GM21447 (cell line): Measurements from ENCODE around the gene ERLEC1.
"Not testable (repeated sequence)": the region's sequence is repeated elsewhere in the genome, so short reads cannot be mapped to it uniquely, and the experiment has no call there.

Source experiments
- ATAC-seq: cut with Tn5 transposase; IDR thresholded peaks from one replicate; pipeline ENCODE4 v1.9.1; 2021; ENCODE audit not compliant: unreplicated experiment

ERLEC1 gene

GRCh38 chr2:53829273-53829979, 42.6 kb downstream of the ERLEC1 start:
- ATAC-seq: no peak

DNA sequence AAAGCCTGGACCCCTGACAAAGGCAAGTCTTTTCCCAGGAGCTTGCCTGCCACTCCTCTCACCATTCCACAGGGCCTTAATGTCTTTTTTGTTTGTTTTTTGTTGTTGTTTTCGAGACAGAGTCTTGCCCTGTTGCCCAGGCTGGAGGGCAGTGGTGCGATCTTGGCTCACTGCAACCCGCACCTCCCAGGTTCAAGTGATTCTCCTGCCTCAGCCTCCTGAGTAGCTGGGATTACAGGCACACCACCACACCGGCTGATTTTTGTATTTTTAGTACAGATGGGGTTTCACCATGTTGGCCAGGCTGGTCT, 43.1 kb downstream of the ERLEC1 start:
- ATAC-seq: not testable (repeated sequence)

GRCh38 chr2:53840580-53840979, 53.7 kb downstream of the ERLEC1 start:
- ATAC-seq: no peak

DNA sequence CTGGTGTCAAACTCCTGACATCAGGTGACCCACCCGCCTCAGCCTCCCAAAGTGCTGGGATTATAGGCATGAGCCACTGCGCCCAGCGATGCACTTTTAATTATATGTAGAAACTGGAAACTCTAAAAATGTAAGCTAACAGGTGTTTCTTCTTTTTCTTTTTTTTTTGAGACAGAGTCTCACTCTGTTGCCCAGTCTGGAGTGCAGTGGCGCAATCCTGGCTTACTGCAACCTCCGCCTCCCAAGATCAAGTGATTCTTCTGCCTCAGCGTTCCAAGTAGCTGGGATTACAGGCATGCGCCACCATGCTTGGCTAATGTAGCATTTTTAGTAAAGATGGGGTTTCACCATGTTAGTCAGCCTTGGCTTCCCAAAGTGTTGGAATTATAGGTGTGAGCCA, 54.8 kb downstream of the ERLEC1 start:
- ATAC-seq: not testable (repeated sequence)

GRCh38 chr2:53842891-53843290, 56.0 kb downstream of the ERLEC1 start:
- no peak for ATAC-seq

DNA sequence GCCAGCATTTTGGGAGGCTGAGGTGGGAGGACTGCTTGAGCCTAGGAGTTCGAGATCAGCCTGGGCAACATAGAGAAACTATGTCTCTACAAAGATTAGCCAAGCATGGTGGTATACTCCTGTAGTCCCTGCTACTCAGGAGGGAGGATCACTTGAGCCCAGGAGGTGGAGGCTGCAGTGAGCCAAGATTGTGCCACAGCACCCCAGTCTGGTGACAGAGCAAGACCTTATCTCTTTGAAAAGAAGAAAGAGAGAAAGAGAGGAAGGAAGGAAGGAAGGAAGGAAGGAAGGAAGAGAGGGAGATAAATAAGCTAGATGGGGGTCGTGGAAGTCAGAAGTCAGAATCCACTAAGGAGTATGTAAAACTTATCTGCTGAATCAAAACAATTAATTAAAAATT, 56.8 kb downstream of the ERLEC1 start:
- ATAC-seq: no peak

DNA sequence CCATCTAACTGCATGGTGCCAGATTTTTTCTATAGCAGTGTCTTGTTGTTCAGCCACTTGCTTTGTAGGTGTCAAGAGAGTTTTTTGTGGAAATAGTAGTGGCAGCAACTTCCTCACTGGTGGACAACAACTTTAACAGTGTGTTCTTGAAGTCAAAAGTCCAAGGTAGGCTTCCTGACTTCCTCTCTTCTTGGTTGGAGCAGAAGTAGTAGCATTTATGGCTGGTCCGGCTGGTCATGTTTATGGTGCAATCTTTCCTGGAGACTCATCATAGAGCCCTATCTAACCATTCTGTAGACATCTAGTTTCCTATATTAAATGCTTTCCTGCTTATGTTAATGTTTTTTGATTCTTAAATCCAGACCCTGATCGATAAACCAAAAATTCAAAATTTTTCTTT, 61.2 kb downstream of the ERLEC1 start:
- no peak for ATAC-seq

DNA sequence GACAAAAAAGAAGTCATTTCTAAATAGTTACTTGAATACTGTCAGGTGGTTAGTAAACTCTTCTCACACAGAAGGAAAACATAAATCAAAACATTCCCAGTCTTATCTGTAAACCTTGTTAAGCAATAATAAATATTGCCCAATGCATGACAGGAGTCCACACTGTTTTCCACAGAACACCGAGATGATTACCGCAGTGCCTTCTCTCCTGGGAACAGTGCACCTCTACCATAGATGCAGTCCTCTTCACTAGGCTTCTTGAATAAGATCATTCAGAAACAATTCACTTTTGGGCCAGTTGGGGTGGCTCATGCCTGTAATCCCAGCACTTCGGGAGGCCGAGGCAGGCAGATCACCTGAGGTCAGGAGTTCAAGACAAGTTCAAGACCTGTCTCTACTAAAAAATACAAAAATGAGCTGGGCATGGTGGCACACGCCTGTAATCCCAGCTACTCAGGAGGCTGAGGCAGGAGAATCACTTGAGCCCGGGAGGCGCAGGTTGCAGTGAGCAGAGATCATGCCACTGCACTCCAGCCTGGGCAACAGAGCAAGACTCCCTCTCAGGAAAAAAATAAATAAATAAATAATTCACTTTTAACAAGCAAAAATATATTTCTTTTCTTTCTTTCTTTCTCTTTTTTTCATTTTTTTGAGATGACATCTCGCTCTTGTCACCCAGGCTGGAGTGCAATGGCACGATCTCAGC, 64.4 kb downstream of the ERLEC1 start:
- not testable (repeated sequence) for ATAC-seq

DNA sequence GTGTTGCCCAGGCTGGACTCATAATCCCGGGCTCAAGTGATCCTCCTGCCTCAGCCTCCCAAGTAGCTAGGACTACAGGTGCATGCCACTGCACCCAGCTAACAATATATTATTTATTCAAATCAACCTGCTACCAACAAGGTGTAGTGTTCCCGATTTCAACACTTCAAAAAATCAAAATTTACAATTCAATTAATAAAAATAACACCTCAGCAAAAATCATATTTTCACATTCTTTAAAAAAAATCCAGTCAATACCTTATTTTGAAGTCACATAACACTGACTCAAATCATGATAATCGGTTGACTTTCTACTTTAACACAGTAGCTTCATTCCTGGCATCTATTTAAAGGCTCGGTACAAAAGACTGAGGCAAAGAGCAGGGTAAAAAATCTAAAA, 65.7 kb downstream of the ERLEC1 start:
- ATAC-seq: no peak

GRCh38 chr2:53854678-53855077, 67.8 kb downstream of the ERLEC1 start:
- ATAC-seq: no peak

DNA sequence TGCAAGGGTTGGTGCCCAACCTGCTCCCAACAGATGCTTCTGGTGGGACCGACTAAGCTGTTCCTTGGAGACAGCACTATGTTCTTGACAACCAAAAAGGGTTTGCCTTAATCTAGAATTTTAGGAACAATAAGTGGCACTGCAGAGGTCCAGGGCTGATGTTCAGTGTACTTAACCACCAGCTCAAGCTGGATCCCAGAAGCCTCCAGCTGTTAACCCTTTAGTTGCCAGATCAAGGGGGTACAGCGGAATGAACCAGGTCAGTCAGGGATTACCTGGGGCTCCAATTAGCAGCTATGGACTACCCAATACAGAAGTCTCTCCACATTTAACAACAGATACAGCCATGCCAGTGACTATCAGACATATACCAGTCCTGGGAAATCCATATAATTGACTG, 69.4 kb downstream of the ERLEC1 start:
- ATAC-seq: no peak

DNA sequence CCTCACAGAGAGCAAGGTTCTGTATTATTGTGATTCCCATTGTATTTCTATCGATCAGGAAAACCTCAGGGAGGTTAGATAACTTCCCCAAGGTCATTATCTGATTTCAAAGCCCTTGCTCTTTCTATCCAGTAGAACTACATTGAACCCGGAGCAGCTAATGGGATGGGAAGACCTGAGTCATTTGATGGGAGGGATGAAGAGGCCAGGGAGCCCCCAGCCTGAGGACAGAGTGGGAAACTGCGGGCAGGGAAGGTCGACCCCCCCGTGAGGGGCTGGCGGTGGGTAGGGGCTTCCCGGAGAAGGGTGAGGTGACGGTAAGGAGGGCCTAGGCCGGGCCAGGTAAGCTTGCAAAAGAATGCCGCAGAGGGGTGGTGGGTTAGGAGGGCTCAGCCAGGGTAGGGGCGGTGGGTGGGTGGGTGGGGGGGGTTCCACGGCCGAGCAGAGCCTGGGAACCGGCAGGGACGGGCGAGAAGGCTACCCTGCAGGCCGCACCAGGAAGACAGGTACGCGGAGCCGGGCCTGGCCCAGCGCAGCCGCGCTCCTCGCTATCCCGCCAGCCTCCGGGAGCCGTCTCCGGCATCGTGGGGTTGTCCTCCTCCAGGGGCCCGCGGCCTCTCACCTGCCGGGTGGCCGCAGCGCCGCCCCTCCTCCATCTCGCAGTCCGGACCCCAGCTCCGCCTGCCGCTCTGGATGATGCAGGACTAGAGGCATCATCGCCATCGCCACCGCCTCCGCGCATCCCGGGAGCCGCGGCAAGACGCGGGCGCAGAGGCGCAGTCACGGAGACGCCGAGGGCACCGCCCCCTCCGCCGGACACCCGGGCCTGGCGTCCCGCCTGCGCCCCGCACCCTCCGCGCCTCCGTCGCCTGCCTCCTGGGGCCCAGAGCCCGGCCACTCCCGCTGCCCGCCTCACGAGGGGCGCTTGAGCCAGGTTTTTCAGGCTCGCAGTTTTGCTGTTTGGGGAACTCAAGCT, 72.7 kb downstream of the ERLEC1 start, which contains the start of gene GPR75:
Gene GPR75, minus strand, starts transcription at position 762 of the 976 bp plus-strand sequence. CDS start 5,211 bp downstream, outside the sequence.
- ATAC-seq: no peak

- no peak for ATAC-seq
Measured at GRCh38 chr2:53861824-53862223, 75.0 kb downstream of the ERLEC1 start.

DNA sequence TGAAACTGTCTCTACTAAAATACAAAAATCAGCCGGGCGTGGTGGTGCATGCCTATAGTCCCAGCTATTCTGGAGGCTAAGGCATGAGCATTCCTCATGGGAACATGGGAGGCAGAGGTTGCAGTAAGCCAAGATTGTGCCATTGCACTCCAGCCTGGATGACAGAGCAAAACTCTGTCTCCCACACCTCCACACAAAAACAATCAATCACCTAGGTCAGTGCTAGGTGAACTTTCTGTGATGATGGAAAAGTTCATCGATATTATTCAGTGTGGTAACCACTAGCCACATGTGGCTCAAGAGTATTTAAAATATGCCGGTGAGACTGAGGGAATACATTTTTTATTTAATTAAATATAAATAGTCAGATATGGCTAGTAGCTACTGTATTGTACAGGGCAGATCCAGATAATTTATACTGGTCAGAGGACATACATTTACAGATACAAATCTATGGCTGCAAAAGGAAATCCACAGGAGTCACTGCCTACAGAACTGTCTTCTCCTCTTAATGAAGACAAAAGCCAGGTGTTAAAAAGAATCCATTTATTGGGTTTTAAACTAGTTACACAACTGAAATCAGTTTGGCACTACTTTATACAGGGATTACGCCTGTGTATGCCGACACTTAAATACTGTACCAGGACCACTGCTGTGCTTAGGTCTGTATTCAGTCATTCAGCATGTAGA, 76.8 kb downstream of the ERLEC1 start:
- ATAC-seq: no peak

DNA sequence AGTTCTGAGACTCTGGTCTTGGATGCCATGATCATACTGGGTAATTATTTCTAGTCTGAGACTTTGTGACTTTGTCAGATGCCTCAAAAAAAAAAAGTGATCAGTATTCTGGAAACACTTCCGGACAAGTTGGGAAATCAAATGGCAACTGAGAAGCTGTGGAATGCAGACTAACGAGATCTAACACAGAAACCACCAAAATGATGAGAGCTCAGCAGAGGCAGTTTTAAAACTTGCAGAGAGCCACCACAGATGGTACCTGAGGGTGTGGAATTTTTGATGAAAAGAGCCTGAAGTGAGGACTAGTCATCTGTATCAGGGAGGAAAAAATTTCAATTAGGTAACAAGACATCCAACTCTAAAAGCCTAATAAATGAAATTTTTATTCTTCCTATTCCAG, 78.4 kb downstream of the ERLEC1 start:
- no peak for ATAC-seq

DNA sequence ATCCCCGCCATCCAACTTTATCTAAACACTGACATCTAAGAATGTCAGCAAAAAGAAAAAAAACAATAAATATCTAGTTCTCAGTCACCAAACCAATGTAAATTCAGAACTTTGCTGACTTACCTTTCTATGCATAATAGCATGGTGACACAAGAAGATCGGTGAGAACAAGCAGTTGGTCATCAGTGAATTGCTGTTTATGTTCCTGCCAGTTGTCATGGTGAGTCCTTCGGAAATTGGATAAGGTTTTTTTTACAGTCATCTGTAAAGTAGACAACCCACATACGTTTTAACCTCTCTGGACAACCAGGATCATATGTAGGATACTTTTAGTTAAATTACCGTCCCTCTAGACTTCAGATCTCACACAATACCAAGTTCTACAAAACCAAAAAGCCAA, 79.1 kb downstream of the ERLEC1 start:
- no peak for ATAC-seq

DNA sequence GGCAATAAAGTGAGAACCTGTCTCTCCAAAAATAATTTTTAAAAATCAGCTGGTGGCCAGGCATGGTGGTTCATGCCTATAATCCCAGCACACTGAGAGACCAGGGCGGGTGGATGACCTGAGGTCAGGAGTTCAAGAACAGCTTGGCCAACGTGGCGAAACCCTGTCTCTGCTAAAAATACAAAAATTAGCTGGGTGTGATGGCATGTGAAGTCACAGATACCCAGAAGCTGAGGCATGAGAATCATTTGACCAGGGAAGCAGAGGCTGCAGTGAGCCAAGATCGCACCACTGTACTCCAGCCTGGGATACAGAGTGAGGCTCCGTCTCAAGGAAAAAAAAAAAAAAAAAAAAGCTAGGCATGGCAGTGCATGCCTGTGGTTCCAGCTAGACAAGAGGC, 80.3 kb downstream of the ERLEC1 start:
- no peak for ATAC-seq

- ATAC-seq: no peak
Measured at GRCh38 chr2:53867773-53868172, 80.9 kb downstream of the ERLEC1 start.
